Glomerular visceral epithelial cell (primary cell): ENCODE measurements around the gene AKAP14.
"Not testable (repeated sequence)": the region's sequence is repeated elsewhere in the genome, so short reads cannot be mapped to it uniquely, and the experiment has no call there.

Experiments used
- DNase-seq: peaks from one replicate; pipeline ENCODE4 v3.0.0-alpha.2; 2016; ENCODE audit errors: extremely low spot score

Gene AKAP14

GRCh38 chrX:119895843-119896326 lies at the start of gene AKAP14:
AKAP14 (plus strand) TSS chrX:119895893; CDS start chrX:119903224, 7,331 bp downstream.
- no peak for DNase-seq

GRCh38 chrX:119852382-119853353 lies 43.0 kb upstream of the AKAP14 start, which contains the start of gene UPF3B:
UPF3B (minus strand) TSS chrX:119852963; CDS start chrX:119852928, 35 bp downstream.
- peak; percentile 98 for DNase-seq

- DNase-seq = peak; percentile 4
Observed at GRCh38 chrX:119853444-119853843, 42.2 kb upstream of the AKAP14 start.

GRCh38 chrX:119870626-119871131 lies 25.0 kb upstream of the AKAP14 start:
- peak; percentile 11 for DNase-seq

GRCh38 chrX:119871245-119871598 lies 24.5 kb upstream of the AKAP14 start:
- DNase-seq = peak; percentile 13

GRCh38 chrX:119871599-119872395 lies 23.9 kb upstream of the AKAP14 start, which contains the start of the genes NDUFA1 and RNF113A:
NDUFA1 (plus strand) TSS chrX:119871832; CDS start chrX:119871912, 80 bp downstream.
RNF113A (minus strand) TSS chrX:119871733; CDS start chrX:119871613, 120 bp downstream.
- DNase-seq = peak; percentile 86

- DNase-seq = no peak
Observed at GRCh38 chrX:119878740-119879139, 17.0 kb upstream of the AKAP14 start.

- no peak for DNase-seq
Observed at GRCh38 chrX:119880076-119880475, 15.6 kb upstream of the AKAP14 start.

- DNase-seq = peak; percentile 53
Observed at GRCh38 chrX:119880552-119881437, 14.9 kb upstream of the AKAP14 start.

GRCh38 chrX:119885554-119886428 lies 9.9 kb upstream of the AKAP14 start:
- peak; percentile 7 for DNase-seq

- DNase-seq = peak; percentile 54
Observed at GRCh38 chrX:119887721-119888425, 7.8 kb upstream of the AKAP14 start.

- not testable (repeated sequence) for DNase-seq
Observed at GRCh38 chrX:119890626-119891025, 5.1 kb upstream of the AKAP14 start.

GRCh38 chrX:119891961-119892692 lies 3.6 kb upstream of the AKAP14 start:
- not testable (repeated sequence) for DNase-seq

GRCh38 chrX:119899125-119899524 lies 3.4 kb downstream of the AKAP14 start:
- DNase-seq = no peak

- no peak for DNase-seq
Observed at GRCh38 chrX:119900976-119901375, 5.3 kb downstream of the AKAP14 start.

- DNase-seq = no peak
Observed at GRCh38 chrX:119916310-119916709, 20.6 kb downstream of the AKAP14 start.

GRCh38 chrX:119917877-119918276 lies 22.2 kb downstream of the AKAP14 start:
- no peak for DNase-seq

- no peak for DNase-seq
Observed at GRCh38 chrX:119919835-119920585, 24.3 kb downstream of the AKAP14 start.
